Lung (tissue), 12 donors: ENCODE measurements around the gene NPHP1. TPM values are rescaled to one million over a fixed set of nuclear protein-coding genes. Genes with fewer than 3 reads are reported as not detected.

Source experiments
- ATAC-seq: fragments of 200-7000 bp; cut with Tn5 transposase; one replicate; pipeline ENCODE4 v1.9.1; 2020; ENCODE audit warnings: moderate number of reproducible peaks; ENCODE audit not compliant: insufficient read depth, low FRiP score
- DNase-seq, 3 donors: peaks; one replicate each; pipeline ENCODE4 v3.0.0-alpha.2; 2013 to 2017
- H3K27ac ChIP-seq, 2 donors: one replicate each; pipeline ENCODE4 v1.5.1; 2013; ENCODE audit warnings: mild to moderate bottlenecking in 2 of 2, moderate library complexity in 2 of 2, control low read depth in 1 of 2, inconsistent platforms in 1 of 2, low read depth in 1 of 2, low read length in 1 of 2
- H3K27me3 ChIP-seq, 3 donors: one replicate each; pipeline ENCODE4 v1.5.1; 2013; ENCODE audit warnings: low read length in 2 of 3; ENCODE audit not compliant: control insufficient read depth in 3 of 3, insufficient read depth in 3 of 3
- H3K36me3 ChIP-seq, 4 donors: one replicate each; pipeline ENCODE4 v1.5.1; 2013; ENCODE audit warnings: low read length in 4 of 4, mild to moderate bottlenecking in 1 of 4, moderate library complexity in 1 of 4; ENCODE audit not compliant: control insufficient read depth in 4 of 4, insufficient read depth in 4 of 4
- H3K4me1 ChIP-seq, 5 donors: one replicate each; pipeline ENCODE4 v1.5.1; 2013; ENCODE audit warnings: low read length in 5 of 5, mild to moderate bottlenecking in 2 of 5, moderate library complexity in 1 of 5; ENCODE audit not compliant: control insufficient read depth in 5 of 5, insufficient read depth in 5 of 5
- H3K4me3 ChIP-seq: one replicate; pipeline ENCODE4 v1.5.1; 2013; ENCODE audit warnings: mild to moderate bottlenecking, control low read depth, moderate library complexity
- H3K9ac ChIP-seq, 2 donors: one replicate each; pipeline ENCODE4 v1.5.1; 2013; ENCODE audit warnings: low read length in 2 of 2, control low read depth in 1 of 2; ENCODE audit not compliant: insufficient read depth in 1 of 2
- H3K9me3 ChIP-seq, 4 donors: one replicate each; pipeline ENCODE4 v1.5.1; 2013; ENCODE audit warnings: low read length in 3 of 4, mild to moderate bottlenecking in 1 of 4, moderate library complexity in 1 of 4; ENCODE audit not compliant: control insufficient read depth in 4 of 4, insufficient read depth in 3 of 4
- WGBS, 2 donors: extraction: QIAGEN DNeasy Blood & Tissue Kit; methylation state at CpG; one replicate each; pipeline ENCODE4 v1.1.7; 2013; 5-methylcytosine and 5-hydroxymethylcytosine counted together
- polyA plus RNA-seq, 2 donors: library from polyadenylated mRNA; stranded (reverse); fragments of 200-250 nt; gene quantifications; one replicate each; pipeline ENCODE4 v1.2.1, GENCODE V29; 2013
- total RNA-seq, 2 donors: library from RNA; depleted of rRNA in 1 of 2; stranded (reverse); fragments of >200 nt in 1 of 2; gene quantifications; one replicate each; pipeline ENCODE4 v1.2.1, GENCODE V29; 2014 to 2021
- TF ChIP-seq, protein P1 (sequence below): IDR thresholded peaks from 2 replicates; pipeline ENCODE4 v1.5.1; 2012; ENCODE audit warnings: mild to moderate bottlenecking; ENCODE audit errors: control extremely low read depth, extremely low read depth
- donor health status: control.
- donor health status: control.
- donor health status: Bipolar disorder and iron deficiency.
- donor health status: healthy.
- donor health status: DM: yes; HTN: yes; CAD: no.

Gene NPHP1
- total and polyA plus RNA-seq, 4 donors, result 6.0 to 17.1 (median 11.7) TPM

DNA sequence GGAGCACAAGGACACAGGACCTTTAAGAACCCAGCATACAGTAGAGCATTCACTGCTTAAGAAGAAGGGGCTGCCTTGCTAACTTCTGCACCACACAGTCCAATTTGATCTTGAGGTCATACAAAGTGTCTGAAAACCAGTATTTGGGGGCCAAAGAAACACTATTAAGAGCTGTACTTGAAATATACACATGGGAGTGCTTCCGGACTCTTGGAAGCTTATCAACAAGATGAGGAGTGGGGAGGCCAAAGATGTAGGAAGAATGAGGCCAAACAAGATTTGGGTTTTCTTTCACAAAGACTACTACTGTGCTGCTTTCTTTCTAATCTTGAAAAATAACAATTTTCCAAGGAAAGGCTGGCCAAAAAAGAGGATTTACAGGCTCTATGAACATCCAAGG lies 64.4 kb downstream of the NPHP1 start:
- Histone ChIP-seq H3K9me3 (no peaks in the 10 kb centered on the region), H3K4me1 (peaks cover 0 to 2% (median 0%) of the 10 kb centered on the region in 5 donors), H3K36me3 (peaks cover 0 to 4% (median 0%) of the 10 kb centered on the region in 4 donors), H3K27ac (no peak overlapping the region), H3K27me3 (no peaks in the 10 kb centered on the region), H3K4me3 (no peak overlapping the region), H3K9ac (no peak overlapping the region)
- DNase-seq, result peak; percentile 30 to 73 (median 55)
- WGBS, 2 donors, result 81 to 88% methylated on average over 1 of the region's 1 CpG
- TF ChIP-seq, protein P1, sequence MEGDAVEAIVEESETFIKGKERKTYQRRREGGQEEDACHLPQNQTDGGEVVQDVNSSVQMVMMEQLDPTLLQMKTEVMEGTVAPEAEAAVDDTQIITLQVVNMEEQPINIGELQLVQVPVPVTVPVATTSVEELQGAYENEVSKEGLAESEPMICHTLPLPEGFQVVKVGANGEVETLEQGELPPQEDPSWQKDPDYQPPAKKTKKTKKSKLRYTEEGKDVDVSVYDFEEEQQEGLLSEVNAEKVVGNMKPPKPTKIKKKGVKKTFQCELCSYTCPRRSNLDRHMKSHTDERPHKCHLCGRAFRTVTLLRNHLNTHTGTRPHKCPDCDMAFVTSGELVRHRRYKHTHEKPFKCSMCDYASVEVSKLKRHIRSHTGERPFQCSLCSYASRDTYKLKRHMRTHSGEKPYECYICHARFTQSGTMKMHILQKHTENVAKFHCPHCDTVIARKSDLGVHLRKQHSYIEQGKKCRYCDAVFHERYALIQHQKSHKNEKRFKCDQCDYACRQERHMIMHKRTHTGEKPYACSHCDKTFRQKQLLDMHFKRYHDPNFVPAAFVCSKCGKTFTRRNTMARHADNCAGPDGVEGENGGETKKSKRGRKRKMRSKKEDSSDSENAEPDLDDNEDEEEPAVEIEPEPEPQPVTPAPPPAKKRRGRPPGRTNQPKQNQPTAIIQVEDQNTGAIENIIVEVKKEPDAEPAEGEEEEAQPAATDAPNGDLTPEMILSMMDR, result no peak
- ATAC-seq, result no peak

DNA sequence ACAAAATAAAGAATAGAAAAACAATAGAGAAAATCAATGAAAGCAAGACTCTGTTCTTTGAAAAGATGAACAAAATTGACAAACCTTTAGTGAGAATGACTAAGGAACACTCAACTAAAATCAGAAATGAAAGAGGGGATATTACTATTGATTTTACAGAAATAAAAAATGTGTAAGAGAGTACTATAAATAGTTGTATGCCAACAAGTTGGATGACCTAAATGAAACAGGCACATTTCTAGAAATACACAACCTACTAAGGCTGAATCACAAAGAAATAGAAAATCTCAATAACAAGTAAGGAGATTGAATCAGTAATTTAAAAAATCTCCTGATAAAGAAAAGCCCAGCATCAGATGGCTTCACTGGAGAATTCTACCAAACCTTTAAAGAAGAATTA lies 70.8 kb downstream of the NPHP1 start:
- H3K9me3 ChIP-seq, result peaks cover 0 to 2% (median 0%) of the 10 kb centered on the region in 4 donors

DNA sequence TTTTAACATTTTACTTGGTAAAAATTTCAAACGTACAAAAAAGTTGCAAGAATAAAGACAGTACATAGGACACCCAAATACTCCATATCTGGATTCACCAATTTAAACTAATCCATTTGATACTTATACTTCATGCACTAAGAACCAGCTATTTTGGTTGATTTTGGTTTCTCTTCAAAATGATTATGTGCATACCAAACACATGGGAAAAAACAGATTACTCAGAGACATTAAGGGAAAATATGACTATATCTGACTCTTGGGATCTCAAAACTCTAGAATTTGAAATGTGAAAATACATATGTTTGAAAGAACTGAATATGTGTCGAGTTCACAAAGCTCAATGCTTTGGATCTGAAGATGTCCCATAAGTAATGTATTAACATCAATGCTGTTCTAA lies 73.6 kb downstream of the NPHP1 start:
- no peak overlapping the region for H3K4me3 ChIP-seq
- H3K36me3 ChIP-seq, result peaks cover 0 to 8% (median 3%) of the 10 kb centered on the region in 4 donors
- no peak overlapping the region for H3K27ac ChIP-seq
- ATAC-seq (no peak), DNase-seq (no peak)
- TF ChIP-seq, protein P1, result no peak
- no peaks in the 10 kb centered on the region for H3K4me1 ChIP-seq
- no peak overlapping the region for H3K9ac ChIP-seq
- 88 to 96% methylated on average over 2 of the region's 2 CpGs for WGBS, 2 donors
- peaks cover 0 to 2% (median 0%) of the 10 kb centered on the region in 4 donors for H3K9me3 ChIP-seq
- no peaks in the 10 kb centered on the region for H3K27me3 ChIP-seq

More for the DNA sequence above, 70.8 kb downstream of the NPHP1 start:
- Histone ChIP-seq H3K9ac (no peak overlapping the region), H3K4me1 (peaks cover 0 to 2% (median 0%) of the 10 kb centered on the region in 5 donors), H3K27ac (no peak overlapping the region), H3K27me3 (no peaks in the 10 kb centered on the region), H3K36me3 (peaks cover 0 to 6% (median 3%) of the 10 kb centered on the region in 4 donors), H3K4me3 (no peak overlapping the region)
- ATAC-seq, result no peak
- no peak for DNase-seq
- TF ChIP-seq, protein P1, result no peak

DNA sequence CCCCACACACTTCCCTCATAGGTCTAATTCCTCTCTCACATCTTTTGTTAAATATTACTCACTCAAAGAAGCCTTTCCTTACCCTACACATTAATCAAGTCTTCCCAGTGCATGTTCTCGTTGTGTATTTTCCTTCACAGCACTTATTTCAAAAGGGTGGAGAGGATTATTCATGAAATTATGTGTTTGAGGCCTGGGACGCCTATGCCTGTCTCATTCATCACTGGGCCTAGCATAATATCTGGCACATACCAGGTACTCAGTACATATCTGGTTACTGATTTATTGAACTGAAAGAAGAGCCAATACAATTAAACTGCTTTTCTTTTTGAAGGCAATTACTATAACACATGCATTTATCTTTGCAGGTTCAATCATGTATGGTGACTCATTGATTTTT lies 74.1 kb downstream of the NPHP1 start:
- no peak overlapping the region for H3K9ac ChIP-seq
- no peaks in the 10 kb centered on the region for H3K27me3 ChIP-seq
- H3K27ac ChIP-seq, result no peak overlapping the region
- 87 to 93% methylated on average over 2 of the region's 2 CpGs for WGBS, 2 donors
- DNase-seq (no peak), ATAC-seq (no peak)
- TF ChIP-seq, protein P1, result no peak
- peaks cover 0 to 2% (median 0%) of the 10 kb centered on the region in 4 donors for H3K9me3 ChIP-seq
- H3K4me1 ChIP-seq, result no peaks in the 10 kb centered on the region
- H3K4me3 ChIP-seq, result no peak overlapping the region
- H3K36me3 ChIP-seq, result peaks cover 0 to 8% (median 3%) of the 10 kb centered on the region in 4 donors
